ENCODE data around the gene PLSCR4. TPM values are rescaled to one million over a fixed set of nuclear protein-coding genes. Genes with fewer than 3 reads are reported as not detected.

Gene PLSCR4
- total RNA-seq, 2 experiments from 2014 or later: not detected

DNA sequence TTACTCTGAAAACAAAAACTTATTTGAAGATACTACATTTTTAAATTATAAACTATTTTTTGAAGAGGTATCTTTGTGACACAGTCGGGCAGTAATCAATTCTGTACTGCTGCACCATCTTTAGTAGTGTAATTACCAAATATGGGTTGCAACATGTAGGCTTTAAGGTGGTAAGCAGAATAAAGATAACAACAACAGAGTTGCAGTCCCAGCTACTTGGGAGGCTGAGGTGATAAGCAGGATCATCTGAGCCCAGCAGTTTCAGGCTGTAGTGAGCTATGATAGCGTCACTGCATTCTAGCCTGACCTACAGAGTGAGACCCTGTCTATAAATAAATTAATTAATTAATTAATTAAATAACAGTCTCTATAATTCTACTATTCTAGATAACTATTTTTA is 95.9 kb downstream of the PLSCR4 start:
- Histone ChIP-seq H3K4me2 (ENCODE audit: low read length) (no peak overlapping the region), H4K20me1 (ENCODE audit: insufficient read depth, low read length) (no peaks in the 10 kb centered on the region), H3K4me1 (ENCODE audit: insufficient read depth, low read length, poor library complexity, severe bottlenecking) (no peaks in the 10 kb centered on the region), H3K9me2 (ENCODE audit: insufficient read depth, low read length) (no peaks in the 10 kb centered on the region), H3K27ac (ENCODE audit: low read depth, low read length, poor library complexity, severe bottlenecking) (no peak overlapping the region), H2AFZ (ENCODE audit: low read length) (no peak overlapping the region), H3K9me3 (ENCODE audit: low read length) (no peaks in the 10 kb centered on the region), H3K4me3 (ENCODE audit: low read depth, low read length, poor library complexity, severe bottlenecking) (no peak overlapping the region), H3K79me2 (ENCODE audit: insufficient read depth, low read depth, low read length) (no peaks in the 10 kb centered on the region), H3K36me3 (ENCODE audit: insufficient read depth, low read length) (no peaks in the 10 kb centered on the region)
- BruUV-seq (replicated peaks): no TSS peak
- ChIA-PET POLR2A (interaction anchor here (0.7 to 2.0 kb wide), 3 partner anchors 11 to 1370 kb away, joined by 3 to 8 read pairs (median 3); no protein-coding TSS in a partner anchor), CTCF (ENCODE audit: unreplicated experiment) (no interaction called here)
- intact Hi-C loops (cut with micrococcal nuclease; ENCODE audit: unreplicated experiment): no loop called here
- no peak for DNase-seq (ENCODE audit: low spot score)
- TF ChIP-seq, protein P1, sequence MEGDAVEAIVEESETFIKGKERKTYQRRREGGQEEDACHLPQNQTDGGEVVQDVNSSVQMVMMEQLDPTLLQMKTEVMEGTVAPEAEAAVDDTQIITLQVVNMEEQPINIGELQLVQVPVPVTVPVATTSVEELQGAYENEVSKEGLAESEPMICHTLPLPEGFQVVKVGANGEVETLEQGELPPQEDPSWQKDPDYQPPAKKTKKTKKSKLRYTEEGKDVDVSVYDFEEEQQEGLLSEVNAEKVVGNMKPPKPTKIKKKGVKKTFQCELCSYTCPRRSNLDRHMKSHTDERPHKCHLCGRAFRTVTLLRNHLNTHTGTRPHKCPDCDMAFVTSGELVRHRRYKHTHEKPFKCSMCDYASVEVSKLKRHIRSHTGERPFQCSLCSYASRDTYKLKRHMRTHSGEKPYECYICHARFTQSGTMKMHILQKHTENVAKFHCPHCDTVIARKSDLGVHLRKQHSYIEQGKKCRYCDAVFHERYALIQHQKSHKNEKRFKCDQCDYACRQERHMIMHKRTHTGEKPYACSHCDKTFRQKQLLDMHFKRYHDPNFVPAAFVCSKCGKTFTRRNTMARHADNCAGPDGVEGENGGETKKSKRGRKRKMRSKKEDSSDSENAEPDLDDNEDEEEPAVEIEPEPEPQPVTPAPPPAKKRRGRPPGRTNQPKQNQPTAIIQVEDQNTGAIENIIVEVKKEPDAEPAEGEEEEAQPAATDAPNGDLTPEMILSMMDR (conservative IDR thresholded peaks at IDR 0.05; ENCODE audit: low read length): no peak
- TF ChIP-seq EZH2phosphoT487 (IDR thresholded peaks at IDR 0.05; ENCODE audit: borderline replicate concordance, low read depth, low read length): no peak

DNA sequence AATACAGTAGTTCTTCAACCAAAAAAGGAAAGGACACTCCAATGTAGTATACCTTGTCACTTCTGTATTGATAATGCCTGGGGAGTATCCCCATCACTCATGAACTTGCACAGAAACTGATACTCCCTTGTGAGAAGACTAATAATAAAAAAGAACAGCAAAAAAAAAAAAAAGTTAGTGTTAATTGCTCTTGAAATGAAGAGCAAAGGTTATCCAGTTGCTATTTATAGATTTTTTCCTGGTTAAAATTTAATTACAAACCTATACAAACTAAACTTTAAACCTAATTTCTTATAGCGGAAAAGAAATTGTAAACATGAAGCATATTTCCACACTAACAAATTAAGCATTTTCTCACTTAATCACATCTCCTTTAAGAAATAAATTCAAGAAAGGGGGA is 96.6 kb downstream of the PLSCR4 start:
- no peaks in the 10 kb centered on the region for H3K79me2 ChIP-seq (ENCODE audit: insufficient read depth, low read depth, low read length)
- H3K36me3 ChIP-seq (ENCODE audit: insufficient read depth, low read length): no peaks in the 10 kb centered on the region
- intact Hi-C loops (cut with micrococcal nuclease; ENCODE audit: unreplicated experiment): no loop called here
- H3K4me1 ChIP-seq (ENCODE audit: insufficient read depth, low read length, poor library complexity, severe bottlenecking): no peaks in the 10 kb centered on the region
- BruUV-seq (replicated peaks): no TSS peak
- no peaks in the 10 kb centered on the region for H4K20me1 ChIP-seq (ENCODE audit: insufficient read depth, low read length)
- no peak overlapping the region for H2AFZ ChIP-seq (ENCODE audit: low read length)
- H3K4me2 ChIP-seq (ENCODE audit: low read length): no peak overlapping the region
- H3K4me3 ChIP-seq (ENCODE audit: low read depth, low read length, poor library complexity, severe bottlenecking): no peak overlapping the region
- H3K9me2 ChIP-seq (ENCODE audit: insufficient read depth, low read length): no peaks in the 10 kb centered on the region
- no peaks in the 10 kb centered on the region for H3K9me3 ChIP-seq (ENCODE audit: low read length)
- H3K27ac ChIP-seq (ENCODE audit: low read depth, low read length, poor library complexity, severe bottlenecking): no peak overlapping the region
- DNase-seq (ENCODE audit: low spot score): no peak
- TF ChIP-seq, protein P1 (conservative IDR thresholded peaks at IDR 0.05; ENCODE audit: low read length): no peak
- TF ChIP-seq EZH2phosphoT487 (IDR thresholded peaks at IDR 0.05; ENCODE audit: borderline replicate concordance, low read depth, low read length): no peak
- CTCF ChIA-PET (ENCODE audit: unreplicated experiment): no interaction called here
- POLR2A ChIA-PET: no interaction called here

DNA sequence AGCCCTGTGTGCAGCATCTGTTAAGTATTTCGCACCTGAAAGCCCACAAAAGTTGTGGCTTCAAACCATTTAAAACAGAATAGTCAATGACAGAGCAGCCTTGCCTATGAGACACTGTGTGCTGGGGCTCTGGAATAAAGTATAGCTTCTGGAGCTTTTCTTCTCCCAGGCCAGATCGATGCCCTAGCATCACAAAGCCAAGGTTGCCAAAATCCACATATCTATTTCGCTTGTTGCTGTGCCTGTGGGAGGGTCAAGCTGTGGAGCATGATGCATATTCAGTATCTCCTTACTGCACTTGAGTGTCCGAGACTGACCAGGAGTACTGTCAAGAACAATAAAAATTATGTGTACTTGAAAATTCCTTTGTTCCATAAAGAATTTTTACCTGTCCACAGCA is 97.5 kb downstream of the PLSCR4 start:
- H4K20me1 ChIP-seq (ENCODE audit: insufficient read depth, low read length): no peaks in the 10 kb centered on the region

More for the DNA sequence above, 97.5 kb downstream of the PLSCR4 start:
- intact Hi-C loops (cut with micrococcal nuclease; ENCODE audit: unreplicated experiment): no loop called here
- no peak overlapping the region for H3K4me2 ChIP-seq (ENCODE audit: low read length)
- BruUV-seq (replicated peaks): no TSS peak
- POLR2A ChIA-PET: interaction anchor here (1.0 kb wide), 1 partner anchor 35 kb away, joined by 3 read pairs; no protein-coding TSS in a partner anchor
- H3K27ac ChIP-seq (ENCODE audit: low read depth, low read length, poor library complexity, severe bottlenecking): no peak overlapping the region
- no peak for DNase-seq (ENCODE audit: low spot score)
- no peak for TF ChIP-seq EZH2phosphoT487 (IDR thresholded peaks at IDR 0.05; ENCODE audit: borderline replicate concordance, low read depth, low read length)
- TF ChIP-seq, protein P1 (conservative IDR thresholded peaks at IDR 0.05; ENCODE audit: low read length): no peak
- no peak overlapping the region for H2AFZ ChIP-seq (ENCODE audit: low read length)
- no peaks in the 10 kb centered on the region for H3K79me2 ChIP-seq (ENCODE audit: insufficient read depth, low read depth, low read length)
- no peaks in the 10 kb centered on the region for H3K4me1 ChIP-seq (ENCODE audit: insufficient read depth, low read length, poor library complexity, severe bottlenecking)
- H3K9me3 ChIP-seq (ENCODE audit: low read length): no peaks in the 10 kb centered on the region
- no peaks in the 10 kb centered on the region for H3K9me2 ChIP-seq (ENCODE audit: insufficient read depth, low read length)
- no peak overlapping the region for H3K4me3 ChIP-seq (ENCODE audit: low read depth, low read length, poor library complexity, severe bottlenecking)
- H3K36me3 ChIP-seq (ENCODE audit: insufficient read depth, low read length): no peaks in the 10 kb centered on the region
- CTCF ChIA-PET (ENCODE audit: unreplicated experiment): no interaction called here

Measured in OCI-LY7 (cell line).